ENCODE data around the gene EPHA10.

GRCh38 chr1:37717631-37718030 is 47.3 kb downstream of the EPHA10 start:
- TF ChIP-seq POLR2A (IDR thresholded peaks at IDR 0.05) (no peak), CTCF (IDR thresholded peaks at IDR 0.05) (no peak)
